GM18907 (cell line): ENCODE data around the gene GTF2H3.

Experiments used
- ATAC-seq: cut with Tn5 transposase; IDR thresholded peaks from one replicate; pipeline ENCODE4 v1.9.1; 2021; ENCODE audit warnings: mild to moderate bottlenecking, moderate library complexity; ENCODE audit not compliant: unreplicated experiment

Gene GTF2H3

GRCh38 chr12:123707466-123707865, 73.8 kb downstream of the GTF2H3 start:
- ATAC-seq, result no peak
